CD4-positive, CD25-positive, alpha-beta regulatory T cell (primary cell): Measurements from ENCODE around the gene NMRAL1. TPM values are rescaled to one million over a fixed set of nuclear protein-coding genes. Genes with fewer than 3 reads are reported as not detected.

Source experiments
- ATAC-seq, 2 donors: fragments of 150-1000 bp; cut with Tn5 transposase; one replicate each; pipeline ENCODE4 v1.10.0; 2021; ENCODE audit warnings: low read depth in 2 of 2, moderate number of reproducible peaks in 2 of 2, moderate library complexity in 1 of 2
- DNase-seq, 3 donors: peaks; one replicate each; pipeline versions ENCODE4 v3.0.0 to v3.0.0-alpha.2; 2012 to 2022; ENCODE audit warnings: mixed read lengths in 1 of 3
- H3K27ac ChIP-seq: one replicate; pipeline ENCODE4 v1.7.0; 2013; ENCODE audit warnings: mild to moderate bottlenecking, low read length; ENCODE audit not compliant: insufficient read depth, poor library complexity, severe bottlenecking
- H3K27me3 ChIP-seq: one replicate; pipeline ENCODE4 v1.7.0; 2013; ENCODE audit warnings: low read length; ENCODE audit not compliant: control insufficient read depth, insufficient read depth
- H3K36me3 ChIP-seq: one replicate; pipeline ENCODE4 v1.7.0; 2013; ENCODE audit warnings: mild to moderate bottlenecking, low read length, moderate library complexity; ENCODE audit not compliant: control insufficient read depth, insufficient read depth
- H3K4me1 ChIP-seq: 2 replicates; pipeline ENCODE4 v1.7.0; 2013; ENCODE audit warnings: mild to moderate bottlenecking, low read length; ENCODE audit not compliant: insufficient read depth, control insufficient read depth, poor library complexity, severe bottlenecking
- H3K4me3 ChIP-seq: one replicate; pipeline ENCODE4 v1.7.0; 2013; ENCODE audit warnings: low read depth, mild to moderate bottlenecking, low read length, moderate library complexity
- H3K9me3 ChIP-seq, 2 experiments: 1 replicate in 1 of 2; 2 replicates in 1 of 2; pipeline ENCODE4 v1.7.0; 2013; ENCODE audit warnings: low read length in 2 of 2, mild to moderate bottlenecking in 1 of 2, moderate library complexity in 1 of 2; ENCODE audit not compliant: control insufficient read depth in 2 of 2
- H3K27ac Mint-ChIP-seq, 3 donors: one replicate each; pipeline ENCODE4 v1.8.0; 2020 to 2022; ENCODE audit warnings: mild to moderate bottlenecking in 3 of 3, mixed read lengths in 3 of 3, moderate library complexity in 2 of 3
- H3K27me3 Mint-ChIP-seq: one replicate; pipeline ENCODE4 v1.8.0; 2022; ENCODE audit warnings: mild to moderate bottlenecking, mixed read lengths
- H3K36me3 Mint-ChIP-seq: one replicate; pipeline ENCODE4 v1.8.0; 2020; ENCODE audit warnings: mixed read lengths
- H3K4me1 Mint-ChIP-seq, 4 donors: one replicate each; pipeline ENCODE4 v1.8.0; 2020 to 2022; ENCODE audit warnings: mixed read lengths in 4 of 4, mild to moderate bottlenecking in 1 of 4
- H3K4me3 Mint-ChIP-seq, 4 donors: one replicate each; pipeline ENCODE4 v1.8.0; 2020 to 2022; ENCODE audit warnings: mild to moderate bottlenecking in 4 of 4, mixed read lengths in 4 of 4, moderate library complexity in 3 of 4
- H3K9me3 Mint-ChIP-seq, 7 donors: one replicate each; pipeline ENCODE4 v1.8.0; 2020 to 2022; ENCODE audit warnings: mixed read lengths in 7 of 7, mild to moderate bottlenecking in 3 of 7, moderate library complexity in 2 of 7
- polyA plus RNA-seq, 4 donors: library from polyadenylated mRNA; unstranded; fragments of 300-500 nt; fragmentation: Illumina TruSeq; gene quantifications; one replicate each; pipeline ENCODE4 v1.2.3, GENCODE V29; 2021
- total RNA-seq: library from RNA; stranded (reverse); gene quantifications from one replicate; pipeline ENCODE4 v1.2.3, GENCODE V29; 2022

The NMRAL1 gene
- total and polyA plus RNA-seq, 5 donors from 2014 or later, result 40.7 to 61.7 (median 50.7) TPM

DNA sequence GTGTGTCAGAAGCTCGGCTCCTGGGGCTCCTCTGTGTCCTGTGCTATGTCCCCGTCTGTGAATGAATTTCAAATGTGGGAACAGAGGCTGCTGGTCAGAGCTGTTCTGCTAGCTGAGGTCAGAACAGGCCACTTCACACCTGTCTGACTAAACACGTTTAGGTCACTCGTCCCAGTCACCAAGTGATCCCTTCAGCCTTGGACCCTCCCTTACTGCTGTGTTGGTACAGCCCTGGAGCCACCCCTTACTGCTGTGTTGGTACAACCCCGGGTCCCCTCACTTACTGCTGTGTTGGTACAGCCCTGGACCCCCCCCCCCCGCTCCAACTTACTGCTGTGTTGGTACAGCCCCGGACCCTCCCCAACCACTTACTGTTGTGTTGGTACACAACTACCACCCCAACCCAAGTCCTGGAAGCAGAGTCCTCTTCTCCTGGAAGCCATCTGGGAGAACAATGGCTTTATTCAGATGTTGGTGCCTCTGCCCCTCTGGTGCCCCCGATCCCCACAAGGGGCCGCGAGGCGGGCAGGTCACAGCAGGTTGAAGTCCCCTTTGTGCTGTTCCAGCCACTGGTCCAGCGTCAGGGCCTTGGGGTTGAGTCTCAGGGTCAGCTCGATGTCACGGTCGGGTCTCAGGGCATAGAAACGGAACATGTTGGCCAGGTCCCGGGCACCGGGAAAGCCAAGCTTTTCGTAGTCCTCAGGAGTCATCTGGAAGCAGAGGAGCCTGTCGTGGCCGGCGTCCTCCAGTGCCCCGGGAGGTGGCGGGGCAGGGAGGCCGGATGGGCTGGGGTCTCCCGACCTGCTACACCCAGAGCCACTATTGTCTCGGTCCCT is 13.0 kb downstream of the NMRAL1 start:
- Mint-ChIP-seq H3K9me3 (no peaks in the 10 kb centered on the region), H3K4me1 (peaks cover 7 to 25% (median 14%) of the 10 kb centered on the region in 4 donors), H3K4me3 (no peak overlapping the region), H3K27ac (peak overlapping the region in 1 of 3 donors; percentile 67), H3K36me3 (peaks cover 18% of the 10 kb centered on the region), H3K27me3 (no peaks in the 10 kb centered on the region)
- peaks cover 39% of the 10 kb centered on the region for H3K36me3 ChIP-seq
- H3K4me3 ChIP-seq, result no peak overlapping the region
- DNase-seq, result no peak
- ATAC-seq, result no peak
- H3K27me3 ChIP-seq, result no peaks in the 10 kb centered on the region
- no peak overlapping the region for H3K27ac ChIP-seq
- no peaks in the 10 kb centered on the region for H3K9me3 ChIP-seq
- H3K4me1 ChIP-seq, result peaks cover 8% of the 10 kb centered on the region

DNA sequence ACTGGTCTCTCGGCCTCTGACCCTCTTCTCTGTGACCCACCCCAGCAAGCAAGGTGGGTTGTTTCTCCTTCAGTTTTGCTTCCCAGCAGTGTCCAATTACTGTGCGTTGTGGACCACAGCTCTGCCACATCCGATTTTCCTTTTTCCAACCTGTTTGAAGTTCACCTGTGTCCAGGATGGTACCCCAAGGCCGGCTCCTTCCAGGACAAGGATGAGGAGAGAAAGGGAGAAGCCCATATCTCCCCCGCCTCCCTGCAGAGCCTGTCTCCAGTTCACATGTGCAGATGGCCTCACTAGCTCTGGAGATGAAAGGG is 13.5 kb downstream of the NMRAL1 start:
- H3K36me3 ChIP-seq, result peaks cover 41% of the 10 kb centered on the region
- no peak for DNase-seq

DNA sequence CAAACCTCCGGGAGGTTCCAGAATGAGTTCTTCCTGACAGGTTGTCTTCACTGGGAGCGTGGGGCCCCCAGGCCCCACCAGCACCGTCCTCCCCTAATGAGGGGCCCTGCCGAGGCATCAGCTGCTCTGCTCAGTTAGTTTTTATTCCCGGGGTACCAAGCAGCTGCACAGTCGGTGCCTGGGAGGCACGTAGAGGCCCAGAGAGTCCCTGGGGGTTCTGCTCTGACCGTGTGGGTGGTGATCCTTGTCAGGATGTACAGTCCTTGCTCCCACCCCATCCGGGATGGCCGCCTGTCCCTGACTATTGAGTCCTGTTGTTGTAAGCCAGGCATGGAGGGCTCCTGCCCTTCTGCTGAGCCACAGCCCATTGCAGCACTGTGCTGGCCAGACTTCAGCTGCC is 18.5 kb downstream of the NMRAL1 start:
- Mint-ChIP-seq H3K27me3 (no peaks in the 10 kb centered on the region), H3K4me3 (no peak overlapping the region), H3K4me1 (peaks cover 5 to 13% (median 9%) of the 10 kb centered on the region in 4 donors), H3K9me3 (no peaks in the 10 kb centered on the region), H3K27ac (no peak overlapping the region), H3K36me3 (peaks cover 25% of the 10 kb centered on the region)
- peaks cover 49% of the 10 kb centered on the region for H3K36me3 ChIP-seq
- H3K9me3 ChIP-seq, result no peaks in the 10 kb centered on the region
- no peak overlapping the region for H3K4me3 ChIP-seq
- DNase-seq, result no peak
- H3K27me3 ChIP-seq, result no peaks in the 10 kb centered on the region
- peaks cover 8% of the 10 kb centered on the region for H3K4me1 ChIP-seq
- no peak overlapping the region for H3K27ac ChIP-seq
- ATAC-seq, result no peak

More for the DNA sequence above, 13.5 kb downstream of the NMRAL1 start:
- Mint-ChIP-seq H3K27me3 (no peaks in the 10 kb centered on the region), H3K27ac (peak overlapping the region in 1 of 3 donors; percentile 67), H3K9me3 (no peaks in the 10 kb centered on the region), H3K36me3 (peaks cover 18% of the 10 kb centered on the region), H3K4me1 (peaks cover 7 to 19% (median 12%) of the 10 kb centered on the region in 4 donors), H3K4me3 (peak overlapping the region in 1 of 4 donors; percentile 31)
- Histone ChIP-seq H3K4me1 (peaks cover 8% of the 10 kb centered on the region), H3K27ac (no peak overlapping the region), H3K9me3 (no peaks in the 10 kb centered on the region), H3K4me3 (no peak overlapping the region), H3K27me3 (no peaks in the 10 kb centered on the region)
- ATAC-seq, result no peak

DNA sequence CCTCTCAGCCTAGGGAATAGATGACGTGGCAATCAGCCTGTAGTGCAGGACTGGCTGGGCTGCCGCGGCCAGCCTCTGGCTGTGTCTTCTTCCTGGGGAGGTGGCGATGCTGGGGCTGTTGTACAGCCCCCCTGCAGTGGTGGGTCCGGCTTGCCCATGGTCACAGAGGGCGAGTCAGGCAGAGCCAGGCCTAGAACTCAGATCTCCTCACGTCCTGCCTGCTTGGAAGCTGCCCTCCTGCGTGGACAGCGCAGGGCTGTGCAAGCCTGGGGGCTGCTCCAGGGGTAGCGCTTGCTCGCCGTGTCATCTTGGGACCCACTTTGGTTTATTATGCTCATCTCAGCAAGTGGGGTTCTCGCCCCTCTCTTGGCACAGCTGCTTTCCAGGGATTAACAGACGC is 19.3 kb downstream of the NMRAL1 start:
- H3K4me3 Mint-ChIP-seq, result no peak overlapping the region
- H3K9me3 Mint-ChIP-seq, result no peaks in the 10 kb centered on the region

DNA sequence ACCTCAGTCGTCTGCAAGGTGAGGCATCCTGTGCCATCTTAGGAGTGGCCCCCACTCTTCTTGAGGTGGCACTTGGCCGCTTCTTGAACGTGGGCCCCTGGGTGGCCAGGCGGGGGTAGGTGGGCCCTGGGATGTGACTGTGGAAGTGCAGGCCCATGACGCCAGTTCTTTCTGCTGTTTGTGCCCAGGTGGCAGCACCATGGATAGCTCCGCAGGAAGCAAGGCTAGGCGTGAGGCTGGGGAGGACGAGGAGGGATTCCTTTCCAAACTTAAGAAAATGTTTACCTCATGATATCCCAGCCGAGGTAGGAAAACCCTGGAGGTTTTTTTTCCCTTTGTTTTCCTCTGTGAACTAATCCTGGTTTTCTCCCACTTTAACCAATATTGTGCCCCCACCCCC is 19.8 kb downstream of the NMRAL1 start:
- no peaks in the 10 kb centered on the region for H3K27me3 Mint-ChIP-seq
- H3K4me3 Mint-ChIP-seq, result no peak overlapping the region
- H3K4me3 ChIP-seq, result no peak overlapping the region
- ATAC-seq (no peak), DNase-seq (no peak)
- H3K36me3 ChIP-seq, result peaks cover 61% of the 10 kb centered on the region
- H3K9me3 ChIP-seq, result no peaks in the 10 kb centered on the region
- H3K27me3 ChIP-seq, result no peaks in the 10 kb centered on the region
- H3K27ac ChIP-seq, result no peak overlapping the region
- H3K27ac Mint-ChIP-seq, result no peak overlapping the region
- H3K36me3 Mint-ChIP-seq, result peaks cover 23% of the 10 kb centered on the region
- H3K4me1 Mint-ChIP-seq, result peaks cover 5 to 7% (median 6%) of the 10 kb centered on the region in 4 donors
- peaks cover 8% of the 10 kb centered on the region for H3K4me1 ChIP-seq
- no peaks in the 10 kb centered on the region for H3K9me3 Mint-ChIP-seq

More for the DNA sequence above, 19.3 kb downstream of the NMRAL1 start:
- H3K4me1 Mint-ChIP-seq, result peaks cover 5 to 11% (median 8%) of the 10 kb centered on the region in 4 donors
- H3K4me1 ChIP-seq, result peaks cover 8% of the 10 kb centered on the region
- H3K27me3 Mint-ChIP-seq, result no peaks in the 10 kb centered on the region
- H3K36me3 ChIP-seq, result peaks cover 57% of the 10 kb centered on the region
- H3K9me3 ChIP-seq, result no peaks in the 10 kb centered on the region
- H3K27ac Mint-ChIP-seq, result peak overlapping the region in 1 of 3 donors; percentile 5
- no peak overlapping the region for H3K4me3 ChIP-seq
- ATAC-seq (no peak), DNase-seq (no peak)
- H3K27ac ChIP-seq, result no peak overlapping the region
- H3K36me3 Mint-ChIP-seq, result peaks cover 23% of the 10 kb centered on the region
- H3K27me3 ChIP-seq, result no peaks in the 10 kb centered on the region

DNA sequence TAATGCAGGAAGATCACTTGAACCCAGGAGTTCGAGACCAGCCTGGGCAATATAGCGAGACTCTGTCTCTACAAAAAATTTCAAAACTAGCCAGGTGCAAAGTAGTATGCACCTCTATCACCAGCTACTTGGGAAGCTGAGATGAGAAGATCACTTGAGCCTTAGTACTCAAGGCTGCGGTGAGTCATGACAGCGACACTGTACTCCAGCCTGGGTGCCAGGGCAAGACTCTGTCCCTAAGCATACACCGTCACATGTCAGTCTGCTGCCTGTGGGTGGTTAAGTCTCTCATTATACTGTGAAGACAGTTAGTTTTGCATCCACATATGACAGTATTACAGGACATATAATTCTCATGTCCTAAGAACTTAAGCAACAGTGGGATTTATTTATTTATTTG is 21.8 kb downstream of the NMRAL1 start:
- no peak overlapping the region for H3K4me3 Mint-ChIP-seq
- Histone ChIP-seq H3K4me1 (no peaks in the 10 kb centered on the region), H3K4me3 (no peak overlapping the region), H3K9me3 (no peaks in the 10 kb centered on the region), H3K36me3 (peaks cover 75% of the 10 kb centered on the region), H3K27me3 (no peaks in the 10 kb centered on the region), H3K27ac (no peak overlapping the region)
- no peaks in the 10 kb centered on the region for H3K27me3 Mint-ChIP-seq
- no peaks in the 10 kb centered on the region for H3K4me1 Mint-ChIP-seq
- no peaks in the 10 kb centered on the region for H3K9me3 Mint-ChIP-seq
- no peak for DNase-seq
- H3K36me3 Mint-ChIP-seq, result peaks cover 17% of the 10 kb centered on the region
- ATAC-seq, result no peak
- peak overlapping the region in 1 of 3 donors; percentile 88 for H3K27ac Mint-ChIP-seq

DNA sequence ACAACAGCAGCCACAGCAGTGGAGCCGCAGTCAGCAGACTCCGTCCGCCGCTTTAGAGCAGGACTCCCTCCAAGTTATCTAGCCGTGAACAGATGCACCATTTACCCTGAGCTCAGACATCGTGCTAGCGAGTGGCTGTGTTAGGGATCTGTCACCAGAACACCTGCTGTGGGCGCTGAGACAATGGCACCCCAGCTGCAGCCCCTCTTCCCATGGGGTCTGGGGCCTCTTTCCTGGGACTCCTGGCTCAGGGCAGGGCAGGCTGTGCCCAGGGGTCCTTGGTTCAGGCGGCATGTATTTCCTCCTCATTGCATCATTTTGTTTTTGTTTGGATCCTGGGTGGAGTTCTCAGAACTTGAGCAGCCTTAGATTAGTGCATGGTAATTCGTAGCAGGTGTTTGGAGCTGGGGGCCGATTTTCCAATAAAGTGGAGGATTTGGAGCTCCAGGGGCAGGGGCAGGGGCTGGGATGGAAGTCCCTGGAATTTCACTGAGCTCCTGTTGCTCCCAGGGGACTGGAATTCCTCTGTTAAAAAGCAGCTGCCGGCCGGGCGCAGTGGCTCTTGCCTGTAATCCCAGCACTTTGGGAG is 23.4 kb downstream of the NMRAL1 start:
- Histone ChIP-seq H3K27me3 (no peaks in the 10 kb centered on the region), H3K9me3 (no peaks in the 10 kb centered on the region), H3K4me3 (no peak overlapping the region), H3K27ac (no peak overlapping the region), H3K36me3 (peaks cover 74% of the 10 kb centered on the region), H3K4me1 (no peaks in the 10 kb centered on the region)
- no peak for ATAC-seq
- Mint-ChIP-seq H3K27me3 (no peaks in the 10 kb centered on the region), H3K27ac (no peak overlapping the region), H3K36me3 (peaks cover 15% of the 10 kb centered on the region), H3K9me3 (no peaks in the 10 kb centered on the region), H3K4me1 (no peaks in the 10 kb centered on the region), H3K4me3 (no peak overlapping the region)
- DNase-seq, result no peak

DNA sequence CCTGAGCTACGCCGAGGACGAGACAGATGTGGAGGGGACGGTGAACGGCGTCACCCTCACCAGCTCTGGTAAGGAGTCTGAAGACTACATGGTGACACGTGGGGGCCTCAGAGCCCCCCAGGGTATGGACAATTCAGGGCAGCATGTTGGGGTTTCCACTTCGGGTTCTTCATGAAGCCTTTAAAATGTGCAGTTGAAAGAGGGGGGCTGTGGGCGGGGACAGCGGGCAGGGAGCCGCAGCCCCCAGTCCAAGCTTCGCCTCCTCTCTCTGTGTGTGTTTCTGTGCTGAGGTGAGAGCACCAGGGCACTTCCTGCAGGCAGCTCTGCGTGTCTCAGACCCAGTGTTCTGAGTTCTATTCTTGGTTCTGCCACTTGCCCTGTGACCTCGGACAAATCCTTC is 24.0 kb downstream of the NMRAL1 start:
- Mint-ChIP-seq H3K4me3 (no peak overlapping the region), H3K36me3 (peaks cover 16% of the 10 kb centered on the region), H3K27me3 (no peaks in the 10 kb centered on the region), H3K9me3 (no peaks in the 10 kb centered on the region), H3K4me1 (no peaks in the 10 kb centered on the region), H3K27ac (no peak overlapping the region)
- Histone ChIP-seq H3K9me3 (no peaks in the 10 kb centered on the region), H3K4me3 (no peak overlapping the region), H3K27ac (no peak overlapping the region), H3K27me3 (no peaks in the 10 kb centered on the region), H3K36me3 (peaks cover 68% of the 10 kb centered on the region), H3K4me1 (no peaks in the 10 kb centered on the region)
- ATAC-seq, result no peak
- no peak for DNase-seq
